NB4 (cell line): Measurements from ENCODE around the gene PVALB.
"Not testable (repeated sequence)": the region's sequence is repeated elsewhere in the genome, so short reads cannot be mapped to it uniquely, and the experiment has no call there.

Experiments
- DNase-seq: peaks from one replicate; pipeline ENCODE4 v3.0.0; 2010; ENCODE audit warnings: low read depth
- H3K4me3 ChIP-seq: one replicate; pipeline ENCODE4 v1.5.1; 2011; ENCODE audit warnings: mild to moderate bottlenecking, low read depth, low read length, moderate library complexity
- MYC ChIP-seq: IDR thresholded peaks from 2 replicates; pipeline ENCODE4 v1.6.1; 2011; ENCODE audit warnings: low read depth, low read length
- POLR2A ChIP-seq: IDR thresholded peaks from 2 replicates; pipeline ENCODE4 v1.6.1; 2011; ENCODE audit warnings: mild to moderate bottlenecking; ENCODE audit not compliant: insufficient read length; ENCODE audit errors: extremely low read depth
- TF ChIP-seq, protein P1 (sequence below): IDR thresholded peaks from 2 replicates; pipeline ENCODE4 v1.6.1; 2011; ENCODE audit warnings: low read depth, low read length
- TF ChIP-seq, protein P2 (sequence below): IDR thresholded peaks from one replicate; pipeline ENCODE4 v1.5.1; 2012; ENCODE audit warnings: low read depth, low read length

Gene PVALB

DNA sequence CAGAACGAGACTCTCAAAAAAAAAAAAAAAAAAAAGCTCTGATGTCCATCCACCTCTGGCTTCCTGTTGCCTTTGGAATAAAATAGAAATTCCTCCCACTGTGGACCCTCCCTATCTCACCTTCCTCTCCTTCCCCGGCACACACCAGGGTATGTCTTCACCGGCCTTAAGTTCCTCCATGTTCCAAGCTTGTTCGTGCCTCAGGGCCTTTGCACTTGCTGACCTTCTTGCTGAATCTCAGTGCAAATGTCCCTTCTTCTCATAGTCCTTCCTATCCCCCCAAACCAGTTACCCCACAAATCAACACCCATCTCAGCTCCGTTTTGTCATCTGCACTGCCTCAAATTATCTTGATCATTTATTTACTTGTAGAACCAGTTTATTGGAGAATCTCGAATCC, 61.5 kb downstream of the PVALB start:
- TF ChIP-seq POLR2A (no peak), MYC (no peak)
- TF ChIP-seq, protein P1, sequence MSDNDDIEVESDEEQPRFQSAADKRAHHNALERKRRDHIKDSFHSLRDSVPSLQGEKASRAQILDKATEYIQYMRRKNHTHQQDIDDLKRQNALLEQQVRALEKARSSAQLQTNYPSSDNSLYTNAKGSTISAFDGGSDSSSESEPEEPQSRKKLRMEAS, result no peak
- TF ChIP-seq, protein P2, sequence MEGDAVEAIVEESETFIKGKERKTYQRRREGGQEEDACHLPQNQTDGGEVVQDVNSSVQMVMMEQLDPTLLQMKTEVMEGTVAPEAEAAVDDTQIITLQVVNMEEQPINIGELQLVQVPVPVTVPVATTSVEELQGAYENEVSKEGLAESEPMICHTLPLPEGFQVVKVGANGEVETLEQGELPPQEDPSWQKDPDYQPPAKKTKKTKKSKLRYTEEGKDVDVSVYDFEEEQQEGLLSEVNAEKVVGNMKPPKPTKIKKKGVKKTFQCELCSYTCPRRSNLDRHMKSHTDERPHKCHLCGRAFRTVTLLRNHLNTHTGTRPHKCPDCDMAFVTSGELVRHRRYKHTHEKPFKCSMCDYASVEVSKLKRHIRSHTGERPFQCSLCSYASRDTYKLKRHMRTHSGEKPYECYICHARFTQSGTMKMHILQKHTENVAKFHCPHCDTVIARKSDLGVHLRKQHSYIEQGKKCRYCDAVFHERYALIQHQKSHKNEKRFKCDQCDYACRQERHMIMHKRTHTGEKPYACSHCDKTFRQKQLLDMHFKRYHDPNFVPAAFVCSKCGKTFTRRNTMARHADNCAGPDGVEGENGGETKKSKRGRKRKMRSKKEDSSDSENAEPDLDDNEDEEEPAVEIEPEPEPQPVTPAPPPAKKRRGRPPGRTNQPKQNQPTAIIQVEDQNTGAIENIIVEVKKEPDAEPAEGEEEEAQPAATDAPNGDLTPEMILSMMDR, result no peak
- DNase-seq, result no peak
- H3K4me3 ChIP-seq, result no peak overlapping the region

DNA sequence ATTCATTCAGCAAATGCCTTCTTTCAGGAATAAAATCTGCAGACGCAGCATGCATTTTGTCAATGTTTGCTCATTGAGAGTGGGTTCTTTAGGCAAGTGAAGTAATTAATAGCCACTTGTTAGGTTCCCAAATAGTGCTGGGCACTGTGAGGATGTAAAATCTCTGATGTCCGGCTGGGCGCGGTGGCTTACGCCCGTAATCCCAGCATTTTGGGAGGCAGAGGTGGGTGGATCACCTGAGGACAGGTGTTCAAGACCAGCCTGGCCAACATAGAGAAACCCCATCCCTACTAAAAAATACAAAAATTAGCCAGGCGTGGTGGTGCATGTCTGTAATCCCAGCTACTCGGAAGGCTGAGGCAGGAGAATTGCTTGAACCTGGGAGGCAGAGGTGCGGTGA, 62.0 kb downstream of the PVALB start:
- H3K4me3 ChIP-seq, DNase-seq: not testable (repeated sequence)

DNA sequence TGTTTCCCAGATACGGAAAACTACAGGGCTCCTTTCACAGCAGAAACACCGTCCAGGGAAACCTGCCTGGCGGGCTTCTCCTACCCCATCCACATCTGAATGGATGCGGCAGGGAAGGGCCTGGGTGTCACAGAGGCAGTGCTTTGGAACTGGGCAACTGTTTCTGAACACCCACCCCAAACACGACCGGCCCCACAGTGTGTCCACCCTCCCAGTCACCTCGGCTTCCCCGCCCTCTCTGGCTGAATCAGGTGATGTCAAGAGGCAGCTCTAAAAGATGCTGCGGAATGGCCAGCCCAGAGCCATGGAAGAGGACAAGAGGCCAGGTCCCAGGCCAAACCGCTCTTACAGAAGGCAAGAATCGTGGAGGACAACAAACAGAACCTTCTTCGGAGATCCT, 62.9 kb downstream of the PVALB start:
- DNase-seq, result no peak
- TF ChIP-seq, protein P1, result no peak
- TF ChIP-seq MYC (no peak), POLR2A (no peak)
- TF ChIP-seq, protein P2, result no peak
- H3K4me3 ChIP-seq, result no peak overlapping the region

DNA sequence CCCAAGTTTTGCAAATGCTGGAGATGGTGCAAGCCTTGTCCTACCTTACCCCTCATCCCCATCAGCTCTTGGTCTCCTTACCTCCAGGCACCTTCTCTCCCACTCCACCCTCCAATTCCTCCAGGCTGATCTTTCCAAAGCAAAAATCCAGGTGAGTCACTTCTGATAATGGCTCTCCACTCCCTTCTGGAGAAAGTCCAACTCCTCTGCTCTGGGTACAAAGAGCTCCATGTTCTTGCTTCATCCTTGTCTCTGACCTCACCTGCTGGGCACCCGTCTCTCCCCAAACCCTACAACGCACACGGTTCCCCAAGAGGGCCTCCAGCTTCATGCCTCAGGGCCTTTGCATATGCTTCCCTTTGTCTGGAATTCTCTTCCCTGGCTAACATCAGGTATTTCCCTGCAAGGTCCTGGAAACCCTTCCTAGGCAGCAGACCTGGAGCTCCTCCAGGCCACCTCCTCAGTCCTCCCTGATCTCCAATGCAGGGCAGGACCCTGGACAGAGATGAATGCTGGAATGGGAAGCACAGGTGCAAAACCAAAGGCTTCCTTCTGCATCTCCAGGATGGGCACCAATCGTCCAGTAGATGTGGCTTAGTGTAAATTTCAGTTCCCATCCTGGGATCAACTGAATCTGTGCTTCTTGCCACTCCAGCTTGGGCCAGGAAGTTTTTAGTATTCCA, 63.6 kb downstream of the PVALB start:
- DNase-seq, result no peak
- TF ChIP-seq MYC, result no peak
- H3K4me3 ChIP-seq, result no peak overlapping the region
